Measurements from ENCODE around the gene BTG3. TPM values are rescaled to one million over a fixed set of nuclear protein-coding genes. Genes with fewer than 3 reads are reported as not detected.

Gene BTG3
- 39.4 TPM for polyA plus RNA-seq
- long read RNA-seq, donor 1, transcript BTG3-202 (5 exons, 1,456 nt), result major isoform, 9 of 10 reads
- long read RNA-seq, donor 1, partial matches to known transcripts, result 0 of 10 reads
- long read RNA-seq, donor 1, other reads (novel, unspliced or antisense), result 0 of 10 reads
- long read RNA-seq, donor 2, transcript BTG3-202 (5 exons, 1,456 nt), result major isoform, 10 of 12 reads
- long read RNA-seq, donor 2, partial matches to known transcripts, result 0 of 12 reads
- long read RNA-seq, donor 2, other reads (novel, unspliced or antisense), result 0 of 12 reads
- long read RNA-seq, donor 3, transcript BTG3-202 (5 exons, 1,456 nt), result major isoform, 25 of 38 reads
- long read RNA-seq, donor 3, transcript BTG3-204 (2 exons, 531 nt), result minor isoform, 7 of 38 reads
- long read RNA-seq, donor 3, partial matches to known transcripts, result 0 of 38 reads
- long read RNA-seq, donor 3, other reads (novel, unspliced or antisense), result 0 of 38 reads
- long read RNA-seq, donor 4, partial matches to known transcripts, result 0 of 2 reads
- long read RNA-seq, donor 4, other reads (novel, unspliced or antisense), result 0 of 2 reads
- long read RNA-seq, donor 5, transcript BTG3-202 (5 exons, 1,456 nt), result major isoform, 13 of 18 reads
- long read RNA-seq, donor 5, partial matches to known transcripts, result 0 of 18 reads
- long read RNA-seq, donor 5, other reads (novel, unspliced or antisense), result 0 of 18 reads
- long read RNA-seq, donor 6, transcript BTG3-202 (5 exons, 1,456 nt), result major isoform, 18 of 20 reads
- long read RNA-seq, donor 6, partial matches to known transcripts, result 0 of 20 reads
- long read RNA-seq, donor 6, other reads (novel, unspliced or antisense), result 0 of 20 reads
- long read RNA-seq, donor 7, transcript BTG3-202 (5 exons, 1,456 nt), result major isoform, 10 of 14 reads
- long read RNA-seq, donor 7, partial matches to known transcripts, result 0 of 14 reads
- long read RNA-seq, donor 7, other reads (novel, unspliced or antisense), result 0 of 14 reads
- long read RNA-seq, donor 8, transcript BTG3-202 (5 exons, 1,456 nt), result major isoform, 14 of 18 reads
- long read RNA-seq, donor 8, partial matches to known transcripts, result 0 of 18 reads
- long read RNA-seq, donor 8, other reads (novel, unspliced or antisense), result 0 of 18 reads
- long read RNA-seq, donor 9, transcript BTG3-202 (5 exons, 1,456 nt), result major isoform, 9 of 12 reads
- long read RNA-seq, donor 9, partial matches to known transcripts, result 0 of 12 reads
- long read RNA-seq, donor 9, other reads (novel, unspliced or antisense), result 0 of 12 reads
- long read RNA-seq, donor 10, transcript BTG3-202 (5 exons, 1,456 nt), result major isoform, 14 of 18 reads
- long read RNA-seq, donor 10, partial matches to known transcripts, result 0 of 18 reads
- long read RNA-seq, donor 10, other reads (novel, unspliced or antisense), result 0 of 18 reads
- long read RNA-seq, donor 11, transcript BTG3-202 (5 exons, 1,456 nt), result major isoform, 13 of 15 reads
- long read RNA-seq, donor 11, partial matches to known transcripts, result 0 of 15 reads
- long read RNA-seq, donor 11, other reads (novel, unspliced or antisense), result 0 of 15 reads

DNA sequence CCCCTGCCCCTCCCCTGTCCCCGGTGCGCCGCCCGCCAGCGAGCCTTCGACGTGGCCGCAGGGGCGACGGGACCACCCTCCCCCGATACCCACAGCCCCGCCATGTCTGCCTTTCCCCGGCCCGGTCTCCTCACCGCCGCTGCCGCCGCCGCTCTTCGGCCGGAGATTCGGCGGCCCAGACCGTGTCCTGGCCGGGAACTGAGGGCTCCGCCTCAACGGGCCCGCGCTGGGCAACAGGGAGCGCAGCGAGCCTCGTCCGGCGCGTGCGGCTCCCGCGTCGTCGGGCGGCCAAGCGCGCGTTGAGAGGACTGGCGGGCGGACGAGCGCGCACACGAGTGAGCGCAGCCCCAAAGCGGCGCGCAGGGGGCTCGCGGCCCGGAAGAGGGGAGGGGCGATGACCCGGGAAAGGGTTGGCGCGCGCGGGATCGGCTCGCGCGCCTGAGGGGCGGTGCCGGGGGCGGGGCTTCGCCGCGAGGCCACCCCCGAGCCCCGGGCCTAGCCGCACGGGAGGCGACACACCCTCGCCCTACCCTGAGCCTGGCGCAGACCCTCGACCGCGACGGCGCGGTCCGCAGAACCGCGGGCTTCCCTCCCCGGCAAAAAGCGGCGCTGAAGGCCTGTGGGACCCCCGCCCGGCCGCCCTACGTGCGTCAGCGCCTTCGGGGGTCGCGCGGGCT is at the start of gene BTG3:
Gene BTG3 (minus strand): TSS at position 337 of the 677 bp plus-strand sequence. CDS start 3,757 bp downstream, outside the sequence.
- Histone ChIP-seq H3K9me3 (ENCODE audit: control insufficient read depth, low read depth, low read length) (no peaks in the 10 kb centered on the region), H3K4me3 (ENCODE audit: low read length) (peak within 1 kb of the TSS; percentile 76), H3K27ac (ENCODE audit: low read length) (peak within 1 kb of the TSS; percentile 83), H3K36me3 (ENCODE audit: control insufficient read depth, insufficient read depth, low read length) (peaks cover 3% of the 10 kb centered on the region), H3K27me3 (ENCODE audit: control insufficient read depth, insufficient read depth, low read length) (no peaks in the 10 kb centered on the region), H3K4me1 (ENCODE audit: control insufficient read depth, insufficient read depth, low read length) (peaks cover 5% of the 10 kb centered on the region)
- DNase-seq, result peak; percentile 75 to 86
- no CpG with 5 or more reads among the region's 102 CpGs for WGBS (ENCODE audit: insufficient coverage, low lambda C conversion rate)

DNA sequence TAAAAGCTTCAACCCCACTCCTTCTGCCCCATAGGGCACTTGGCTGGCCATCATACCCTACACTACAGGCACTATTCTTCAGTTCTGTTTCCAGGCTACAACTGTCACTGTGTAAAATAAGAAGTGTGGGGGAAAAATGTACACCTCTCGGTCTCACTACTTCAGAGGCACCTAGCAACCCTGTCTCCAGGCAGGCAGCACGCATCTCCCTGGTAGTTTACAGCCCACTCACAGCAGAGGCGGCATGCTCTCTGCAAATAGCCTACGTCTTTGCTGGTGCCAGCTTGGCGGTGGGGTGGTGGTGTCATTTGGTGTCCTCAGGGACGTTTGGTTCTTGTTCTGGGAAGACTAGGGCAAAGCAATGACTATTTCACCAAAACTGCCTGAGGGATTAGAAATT is 48.2 kb upstream of the BTG3 start:
- peak in 1 of 2 donors; percentile 16 for DNase-seq
- H3K27ac ChIP-seq (ENCODE audit: low read length), result no peak overlapping the region
- no peaks in the 10 kb centered on the region for H3K4me1 ChIP-seq (ENCODE audit: control insufficient read depth, insufficient read depth, low read length)
- no peaks in the 10 kb centered on the region for H3K9me3 ChIP-seq (ENCODE audit: control insufficient read depth, low read depth, low read length)
- no peak overlapping the region for H3K4me3 ChIP-seq (ENCODE audit: low read length)
- no CpG with 5 or more reads among the region's 6 CpGs for WGBS (ENCODE audit: insufficient coverage, low lambda C conversion rate)
- no peaks in the 10 kb centered on the region for H3K27me3 ChIP-seq (ENCODE audit: control insufficient read depth, insufficient read depth, low read length)
- no peaks in the 10 kb centered on the region for H3K36me3 ChIP-seq (ENCODE audit: control insufficient read depth, insufficient read depth, low read length)

- Histone ChIP-seq H3K9me3 (ENCODE audit: control insufficient read depth, low read depth, low read length) (no peaks in the 10 kb centered on the region), H3K27me3 (ENCODE audit: control insufficient read depth, insufficient read depth, low read length) (no peaks in the 10 kb centered on the region), H3K36me3 (ENCODE audit: control insufficient read depth, insufficient read depth, low read length) (no peaks in the 10 kb centered on the region), H3K27ac (ENCODE audit: low read length) (no peak overlapping the region), H3K4me3 (ENCODE audit: low read length) (no peak overlapping the region), H3K4me1 (ENCODE audit: control insufficient read depth, insufficient read depth, low read length) (no peaks in the 10 kb centered on the region)
- 40% methylated on average over 1 of the region's 3 CpGs for WGBS (ENCODE audit: insufficient coverage, low lambda C conversion rate)
- DNase-seq, result no peak
Measured at GRCh38 chr21:17660452-17660851, 47.8 kb upstream of the BTG3 start.

DNA sequence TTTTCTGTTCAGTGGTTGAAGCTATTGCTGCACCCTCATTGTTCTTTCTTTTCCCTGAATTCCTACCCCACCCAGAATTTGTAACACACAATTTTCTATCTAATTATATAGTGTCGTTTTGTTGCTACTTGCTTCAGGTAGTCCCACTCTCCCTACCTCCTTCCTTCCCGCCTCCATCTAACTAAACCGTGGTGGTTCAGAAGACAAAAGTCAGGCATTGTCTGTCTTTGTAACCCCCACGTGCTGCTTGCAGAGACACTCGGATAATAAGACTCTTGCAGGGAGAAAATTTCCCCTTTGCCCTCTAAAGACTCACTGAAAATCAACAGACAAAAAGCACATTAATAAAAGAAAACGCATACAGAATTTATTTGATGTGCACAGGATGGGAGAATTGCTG is 46.2 kb upstream of the BTG3 start:
- WGBS (ENCODE audit: insufficient coverage, low lambda C conversion rate), result 100% methylated on average over 1 of the region's 6 CpGs
- no peak overlapping the region for H3K4me3 ChIP-seq (ENCODE audit: low read length)
- H3K27me3 ChIP-seq (ENCODE audit: control insufficient read depth, insufficient read depth, low read length), result no peaks in the 10 kb centered on the region
- no peak for DNase-seq
- no peaks in the 10 kb centered on the region for H3K36me3 ChIP-seq (ENCODE audit: control insufficient read depth, insufficient read depth, low read length)
- no peaks in the 10 kb centered on the region for H3K4me1 ChIP-seq (ENCODE audit: control insufficient read depth, insufficient read depth, low read length)
- H3K9me3 ChIP-seq (ENCODE audit: control insufficient read depth, low read depth, low read length), result no peaks in the 10 kb centered on the region
- H3K27ac ChIP-seq (ENCODE audit: low read length), result no peak overlapping the region

- Histone ChIP-seq H3K4me3 (ENCODE audit: low read length) (no peak overlapping the region), H3K27ac (ENCODE audit: low read length) (no peak overlapping the region), H3K9me3 (ENCODE audit: control insufficient read depth, low read depth, low read length) (no peaks in the 10 kb centered on the region), H3K4me1 (ENCODE audit: control insufficient read depth, insufficient read depth, low read length) (no peaks in the 10 kb centered on the region), H3K36me3 (ENCODE audit: control insufficient read depth, insufficient read depth, low read length) (no peaks in the 10 kb centered on the region), H3K27me3 (ENCODE audit: control insufficient read depth, insufficient read depth, low read length) (no peaks in the 10 kb centered on the region)
- no peak for DNase-seq
- 100% methylated on average over 2 of the region's 3 CpGs for WGBS (ENCODE audit: insufficient coverage, low lambda C conversion rate)
Measured at GRCh38 chr21:17651526-17651925, 38.8 kb upstream of the BTG3 start.

GRCh38 chr21:17650292-17650691 is 37.6 kb upstream of the BTG3 start:
- no peak overlapping the region for H3K27ac ChIP-seq (ENCODE audit: low read length)
- H3K36me3 ChIP-seq (ENCODE audit: control insufficient read depth, insufficient read depth, low read length), result no peaks in the 10 kb centered on the region
- no peaks in the 10 kb centered on the region for H3K4me1 ChIP-seq (ENCODE audit: control insufficient read depth, insufficient read depth, low read length)
- H3K4me3 ChIP-seq (ENCODE audit: low read length), result no peak overlapping the region
- no CpG with 5 or more reads among the region's 1 CpG for WGBS (ENCODE audit: insufficient coverage, low lambda C conversion rate)
- no peak for DNase-seq
- no peaks in the 10 kb centered on the region for H3K27me3 ChIP-seq (ENCODE audit: control insufficient read depth, insufficient read depth, low read length)
- no peaks in the 10 kb centered on the region for H3K9me3 ChIP-seq (ENCODE audit: control insufficient read depth, low read depth, low read length)

GRCh38 chr21:17646790-17647189 is 34.1 kb upstream of the BTG3 start:
- no peak overlapping the region for H3K4me3 ChIP-seq (ENCODE audit: low read length)
- no peaks in the 10 kb centered on the region for H3K36me3 ChIP-seq (ENCODE audit: control insufficient read depth, insufficient read depth, low read length)
- no peaks in the 10 kb centered on the region for H3K4me1 ChIP-seq (ENCODE audit: control insufficient read depth, insufficient read depth, low read length)
- no peak for DNase-seq
- H3K27ac ChIP-seq (ENCODE audit: low read length), result no peak overlapping the region
- 100% methylated on average over 2 of the region's 4 CpGs for WGBS (ENCODE audit: insufficient coverage, low lambda C conversion rate)
- H3K27me3 ChIP-seq (ENCODE audit: control insufficient read depth, insufficient read depth, low read length), result no peaks in the 10 kb centered on the region
- no peaks in the 10 kb centered on the region for H3K9me3 ChIP-seq (ENCODE audit: control insufficient read depth, low read depth, low read length)

- Histone ChIP-seq H3K9me3 (ENCODE audit: control insufficient read depth, low read depth, low read length) (no peaks in the 10 kb centered on the region), H3K4me1 (ENCODE audit: control insufficient read depth, insufficient read depth, low read length) (no peaks in the 10 kb centered on the region), H3K36me3 (ENCODE audit: control insufficient read depth, insufficient read depth, low read length) (no peaks in the 10 kb centered on the region), H3K4me3 (ENCODE audit: low read length) (no peak overlapping the region), H3K27ac (ENCODE audit: low read length) (no peak overlapping the region), H3K27me3 (ENCODE audit: control insufficient read depth, insufficient read depth, low read length) (no peaks in the 10 kb centered on the region)
- DNase-seq, result no peak
Measured at GRCh38 chr21:17644186-17644585, 31.5 kb upstream of the BTG3 start.

DNA sequence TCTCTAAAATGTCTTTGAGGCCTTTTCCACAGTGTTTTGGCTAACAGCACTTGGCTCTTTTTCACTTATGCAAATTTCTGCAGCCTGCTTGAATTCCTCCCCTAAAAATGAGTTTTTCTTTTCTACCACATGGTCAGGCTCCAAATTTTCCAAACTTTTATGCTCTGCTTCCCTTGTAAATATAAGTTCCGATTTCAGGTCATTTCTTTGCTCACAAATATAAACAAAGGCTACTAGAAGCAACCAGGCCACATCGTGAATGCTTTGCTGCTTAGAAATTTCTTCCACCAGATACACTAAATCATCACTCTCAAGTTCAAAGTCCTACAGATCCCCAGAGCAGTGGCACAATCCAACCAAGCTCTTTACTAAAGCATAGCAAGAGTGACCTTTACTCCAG is 28.1 kb upstream of the BTG3 start:
- DNase-seq, result no peak
- 100% methylated on average over 1 of the region's 2 CpGs for WGBS (ENCODE audit: insufficient coverage, low lambda C conversion rate)
- H3K36me3 ChIP-seq (ENCODE audit: control insufficient read depth, insufficient read depth, low read length), result no peaks in the 10 kb centered on the region

More for the DNA sequence above, 28.1 kb upstream of the BTG3 start:
- no peaks in the 10 kb centered on the region for H3K27me3 ChIP-seq (ENCODE audit: control insufficient read depth, insufficient read depth, low read length)
- H3K9me3 ChIP-seq (ENCODE audit: control insufficient read depth, low read depth, low read length), result no peaks in the 10 kb centered on the region
- H3K27ac ChIP-seq (ENCODE audit: low read length), result no peak overlapping the region
- no peak overlapping the region for H3K4me3 ChIP-seq (ENCODE audit: low read length)
- no peaks in the 10 kb centered on the region for H3K4me1 ChIP-seq (ENCODE audit: control insufficient read depth, insufficient read depth, low read length)
